Effector memory CD4-positive, alpha-beta T cell (primary cell): Measurements from ENCODE around the gene CELF2.

Experiments
- DNase-seq, 3 donors: peaks; one replicate each; pipeline ENCODE4 v3.0.0-alpha.2; 2020
- H3K27ac ChIP-seq: 2 replicates; pipeline ENCODE4 v1.7.0; 2013; ENCODE audit warnings: mild to moderate bottlenecking, low read length, moderate library complexity; ENCODE audit not compliant: insufficient read depth, poor library complexity, severe bottlenecking
- H3K27me3 ChIP-seq: replicated peaks from 2 replicates; pipeline ENCODE4 v1.7.0; 2013; ENCODE audit warnings: mild to moderate bottlenecking, low read length; ENCODE audit not compliant: insufficient read depth, control insufficient read depth, poor library complexity, severe bottlenecking
- H3K36me3 ChIP-seq: 2 replicates; pipeline ENCODE4 v1.7.0; 2013; ENCODE audit warnings: mild to moderate bottlenecking, low read length, moderate library complexity; ENCODE audit not compliant: control insufficient read depth, insufficient read depth
- H3K4me1 ChIP-seq: 2 replicates; pipeline ENCODE4 v1.7.0; 2013; ENCODE audit warnings: low read length, mild to moderate bottlenecking; ENCODE audit not compliant: control insufficient read depth, insufficient read depth, poor library complexity, severe bottlenecking
- H3K4me3 ChIP-seq: 2 replicates; pipeline ENCODE4 v1.7.0; 2013; ENCODE audit warnings: low read length, low read depth, mild to moderate bottlenecking; ENCODE audit not compliant: insufficient read depth, poor library complexity, severe bottlenecking
- H3K9me3 ChIP-seq: 2 replicates; pipeline ENCODE4 v1.7.0; 2013; ENCODE audit warnings: mild to moderate bottlenecking, low read length, moderate library complexity; ENCODE audit not compliant: control insufficient read depth

CELF2 gene

GRCh38 chr10:11020548-11020942 lies 2.9 kb downstream of the CELF2 start:
- Histone ChIP-seq H3K9me3 (no peaks in the 10 kb centered on the region), H3K27ac (no peak overlapping the region), H3K27me3 (peaks cover 43% of the 10 kb centered on the region), H3K4me1 (peaks cover 3% of the 10 kb centered on the region), H3K36me3 (no peaks in the 10 kb centered on the region), H3K4me3 (no peak overlapping the region)
- no peak for DNase-seq

DNA sequence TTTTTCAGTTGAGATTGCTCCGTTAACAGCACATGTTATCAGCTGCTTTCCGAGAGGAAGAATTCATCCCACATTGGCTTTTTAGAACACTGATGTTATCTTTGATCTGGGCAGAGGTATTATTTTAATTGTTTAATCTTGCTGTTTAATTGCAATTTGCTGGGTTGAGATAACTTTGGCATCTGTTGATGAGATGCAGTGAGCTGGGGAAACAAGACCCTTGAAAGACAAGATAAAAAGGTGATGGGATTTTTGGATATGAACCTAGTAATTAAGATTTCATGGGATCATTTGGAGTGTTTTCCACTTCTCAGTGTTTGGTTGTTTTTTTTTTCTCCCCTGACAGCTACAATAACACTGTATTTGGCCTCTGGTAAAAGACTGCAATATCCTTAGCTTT lies 4.5 kb downstream of the CELF2 start:
- peaks cover 27% of the 10 kb centered on the region for H3K27me3 ChIP-seq
- H3K4me3 ChIP-seq, result no peak overlapping the region
- peaks cover 2% of the 10 kb centered on the region for H3K4me1 ChIP-seq
- H3K27ac ChIP-seq, result no peak overlapping the region
- DNase-seq, result no peak
- no peaks in the 10 kb centered on the region for H3K9me3 ChIP-seq
- H3K36me3 ChIP-seq, result no peaks in the 10 kb centered on the region

- H3K9me3 ChIP-seq, result no peaks in the 10 kb centered on the region
- no peak overlapping the region for H3K4me3 ChIP-seq
- no peak for DNase-seq
- no peaks in the 10 kb centered on the region for H3K36me3 ChIP-seq
- peaks cover 20% of the 10 kb centered on the region for H3K27me3 ChIP-seq
- H3K27ac ChIP-seq, result no peak overlapping the region
- no peaks in the 10 kb centered on the region for H3K4me1 ChIP-seq
Observed at GRCh38 chr10:11023009-11023953, 5.6 kb downstream of the CELF2 start.

- H3K27ac ChIP-seq, result no peak overlapping the region
- no peaks in the 10 kb centered on the region for H3K9me3 ChIP-seq
- H3K27me3 ChIP-seq, result peaks cover 7% of the 10 kb centered on the region
- H3K4me3 ChIP-seq, result no peak overlapping the region
- H3K36me3 ChIP-seq, result no peaks in the 10 kb centered on the region
- H3K4me1 ChIP-seq, result no peaks in the 10 kb centered on the region
- DNase-seq, result no peak
Observed at GRCh38 chr10:11024596-11024995, 6.9 kb downstream of the CELF2 start.

DNA sequence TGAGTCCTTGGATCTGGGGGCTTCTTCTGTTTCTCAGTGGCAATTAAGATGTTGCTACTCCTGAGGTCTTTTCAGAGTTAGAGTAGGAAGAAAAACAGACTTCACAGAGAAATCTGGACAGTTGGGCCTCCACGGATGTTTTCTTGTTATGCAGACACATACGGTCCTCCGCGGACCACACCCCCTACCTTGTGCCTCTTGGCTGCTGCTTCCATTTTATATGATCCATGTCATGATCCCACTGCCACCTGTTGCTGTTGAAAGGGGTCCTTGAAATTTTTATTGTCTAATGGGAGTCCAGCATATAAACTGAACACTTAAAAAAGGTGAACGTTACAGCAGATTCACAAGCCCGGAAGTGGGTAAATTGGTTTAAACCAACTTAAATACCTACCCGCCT lies 8.3 kb downstream of the CELF2 start:
- H3K36me3 ChIP-seq, result no peaks in the 10 kb centered on the region
- DNase-seq, result no peak
- no peaks in the 10 kb centered on the region for H3K9me3 ChIP-seq
- no peak overlapping the region for H3K27ac ChIP-seq
- no peak overlapping the region for H3K4me3 ChIP-seq
- H3K4me1 ChIP-seq, result no peaks in the 10 kb centered on the region
- H3K27me3 ChIP-seq, result no peaks in the 10 kb centered on the region

DNA sequence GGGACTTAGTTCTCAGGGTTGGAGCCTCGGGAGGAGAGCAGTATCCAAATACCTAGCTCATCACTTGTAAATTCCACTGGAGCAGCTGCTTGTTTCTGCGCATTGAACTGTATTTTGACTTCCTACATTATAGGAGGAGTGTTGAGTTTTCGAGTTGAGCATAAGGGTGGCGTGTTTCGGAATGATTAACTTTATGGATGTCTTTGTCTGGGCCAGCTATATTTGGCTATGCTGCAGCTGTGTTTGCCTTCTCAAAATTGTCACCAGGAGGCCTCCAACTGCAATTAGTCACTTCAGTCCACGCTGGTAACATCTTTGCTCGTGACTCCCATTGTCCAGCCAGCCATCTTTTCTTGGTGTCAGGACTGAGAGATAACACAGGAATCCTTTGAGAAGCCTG lies 9.1 kb downstream of the CELF2 start:
- Histone ChIP-seq H3K36me3 (no peaks in the 10 kb centered on the region), H3K4me1 (no peaks in the 10 kb centered on the region), H3K9me3 (no peaks in the 10 kb centered on the region), H3K27me3 (no peaks in the 10 kb centered on the region), H3K4me3 (no peak overlapping the region), H3K27ac (no peak overlapping the region)
- DNase-seq, result no peak

DNA sequence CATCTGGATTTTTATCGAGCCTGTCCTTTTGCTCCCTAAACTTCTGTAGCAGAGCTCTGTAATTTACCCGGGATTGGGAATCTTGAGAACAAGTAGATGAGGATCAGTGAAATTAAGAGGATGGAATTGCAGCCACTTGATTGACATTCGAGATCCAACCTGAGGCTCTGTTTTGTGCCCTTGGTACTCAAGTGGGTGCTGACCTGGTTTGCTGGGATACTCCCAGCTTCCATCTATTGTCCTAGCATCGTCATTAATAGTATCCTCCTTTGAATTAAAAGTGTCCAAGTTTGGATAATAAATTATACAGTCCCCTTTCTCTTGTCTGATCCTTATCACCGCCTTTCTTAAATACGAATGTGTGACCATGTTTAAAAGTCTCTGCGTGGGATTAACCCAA lies 17.1 kb downstream of the CELF2 start:
- Histone ChIP-seq H3K4me1 (peaks cover 2% of the 10 kb centered on the region), H3K4me3 (no peak overlapping the region), H3K36me3 (no peaks in the 10 kb centered on the region), H3K27ac (no peak overlapping the region), H3K9me3 (no peaks in the 10 kb centered on the region), H3K27me3 (peaks cover 2% of the 10 kb centered on the region)
- DNase-seq, result no peak

GRCh38 chr10:11035301-11035991 lies 17.8 kb downstream of the CELF2 start:
- no peak for DNase-seq
- no peak overlapping the region for H3K4me3 ChIP-seq
- no peak overlapping the region for H3K27ac ChIP-seq

GRCh38 chr10:11036424-11037011 lies 18.8 kb downstream of the CELF2 start:
- peaks cover 2% of the 10 kb centered on the region for H3K4me1 ChIP-seq
- H3K27me3 ChIP-seq, result peaks cover 2% of the 10 kb centered on the region
- H3K9me3 ChIP-seq, result no peaks in the 10 kb centered on the region
- H3K27ac ChIP-seq, result no peak overlapping the region
- H3K4me3 ChIP-seq, result no peak overlapping the region
- no peak for DNase-seq
- H3K36me3 ChIP-seq, result no peaks in the 10 kb centered on the region

More at GRCh38 chr10:11035301-11035991, 17.8 kb downstream of the CELF2 start:
- Histone ChIP-seq H3K36me3 (no peaks in the 10 kb centered on the region), H3K9me3 (no peaks in the 10 kb centered on the region), H3K4me1 (peaks cover 2% of the 10 kb centered on the region), H3K27me3 (peaks cover 2% of the 10 kb centered on the region)

GRCh38 chr10:11037991-11038390 lies 20.3 kb downstream of the CELF2 start:
- Histone ChIP-seq H3K4me1 (peaks cover 2% of the 10 kb centered on the region), H3K27ac (no peak overlapping the region), H3K27me3 (peaks cover 2% of the 10 kb centered on the region), H3K9me3 (no peaks in the 10 kb centered on the region), H3K4me3 (no peak overlapping the region), H3K36me3 (no peaks in the 10 kb centered on the region)
- no peak for DNase-seq
